CD4-positive, alpha-beta T cell treated with Interleukin-21 for 1 hour (primary cell): ENCODE data around the gene TEKT5.
"Not testable (repeated sequence)": the region's sequence is repeated elsewhere in the genome, so short reads cannot be mapped to it uniquely, and the experiment has no call there.

Experiments used
- DNase-seq: peaks from one replicate; pipeline ENCODE4 v3.0.0-alpha.2; 2020

TEKT5 gene

GRCh38 chr16:10657925-10658324, 36.8 kb downstream of the TEKT5 start:
- DNase-seq = no peak

GRCh38 chr16:10656618-10657017, 38.1 kb downstream of the TEKT5 start:
- DNase-seq = no peak

DNA sequence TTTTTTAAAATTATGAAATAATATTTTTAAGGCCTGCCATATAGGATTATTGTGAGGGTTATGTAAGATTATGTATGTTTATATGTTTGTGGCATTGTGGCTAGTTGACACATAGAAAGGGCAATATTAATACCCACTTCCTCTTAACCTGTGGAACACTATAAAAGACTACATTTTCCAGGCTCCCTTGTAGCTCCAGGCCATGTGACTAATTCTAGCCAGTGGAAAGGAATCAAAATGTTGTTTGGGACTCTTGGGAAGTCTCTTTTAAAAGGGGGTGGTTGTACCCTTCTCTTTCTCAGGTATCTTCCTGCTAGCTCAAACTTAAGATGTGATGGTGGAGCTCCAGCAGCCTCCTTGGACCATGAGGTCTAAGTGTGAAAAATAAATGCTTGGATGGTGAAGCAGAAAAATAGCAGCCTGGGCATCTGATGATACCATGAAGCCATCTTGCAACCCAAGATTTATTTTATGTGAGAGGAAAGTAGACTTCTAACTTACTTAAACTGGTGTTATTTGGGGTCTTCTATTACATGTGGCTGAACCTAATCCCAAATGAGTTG, 39.2 kb downstream of the TEKT5 start:
- no peak for DNase-seq

DNA sequence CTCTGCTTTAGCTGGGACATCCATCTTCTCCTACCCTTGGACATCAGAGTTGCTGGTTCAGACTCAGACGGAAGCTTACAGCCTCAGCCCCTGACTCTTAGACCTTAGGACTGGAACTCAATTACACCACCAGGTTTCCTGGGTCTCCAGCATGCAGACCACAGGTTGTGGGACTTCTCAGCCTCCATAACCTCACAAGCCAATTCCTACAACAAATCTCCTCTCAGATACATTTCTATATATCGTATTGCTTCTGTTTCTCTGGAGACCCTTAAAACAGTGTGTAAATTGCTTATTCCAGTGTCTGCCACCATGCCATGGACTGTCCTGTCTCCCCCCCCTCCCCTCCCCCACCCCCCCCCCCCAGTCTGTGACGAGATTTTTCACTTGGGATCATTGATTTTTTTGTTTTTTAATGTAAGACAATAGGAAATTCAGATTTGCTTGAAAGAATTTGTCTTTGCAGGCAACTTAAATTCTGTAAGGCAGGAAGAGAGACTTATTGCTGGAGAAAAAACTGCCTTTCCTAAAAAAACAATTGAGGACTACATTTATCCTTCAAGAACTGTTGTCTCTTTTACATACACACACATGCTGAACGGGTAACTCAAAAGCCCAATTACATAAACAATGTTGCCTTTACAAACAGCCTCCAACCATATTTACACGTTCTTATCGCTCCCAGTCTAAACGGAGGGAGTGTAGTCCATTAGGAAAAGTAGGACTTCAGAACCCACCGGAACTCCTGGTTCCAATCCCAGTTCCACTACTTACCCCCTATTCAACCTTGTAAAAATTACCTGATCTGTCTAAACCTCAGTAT, 39.9 kb downstream of the TEKT5 start:
- no peak for DNase-seq

DNA sequence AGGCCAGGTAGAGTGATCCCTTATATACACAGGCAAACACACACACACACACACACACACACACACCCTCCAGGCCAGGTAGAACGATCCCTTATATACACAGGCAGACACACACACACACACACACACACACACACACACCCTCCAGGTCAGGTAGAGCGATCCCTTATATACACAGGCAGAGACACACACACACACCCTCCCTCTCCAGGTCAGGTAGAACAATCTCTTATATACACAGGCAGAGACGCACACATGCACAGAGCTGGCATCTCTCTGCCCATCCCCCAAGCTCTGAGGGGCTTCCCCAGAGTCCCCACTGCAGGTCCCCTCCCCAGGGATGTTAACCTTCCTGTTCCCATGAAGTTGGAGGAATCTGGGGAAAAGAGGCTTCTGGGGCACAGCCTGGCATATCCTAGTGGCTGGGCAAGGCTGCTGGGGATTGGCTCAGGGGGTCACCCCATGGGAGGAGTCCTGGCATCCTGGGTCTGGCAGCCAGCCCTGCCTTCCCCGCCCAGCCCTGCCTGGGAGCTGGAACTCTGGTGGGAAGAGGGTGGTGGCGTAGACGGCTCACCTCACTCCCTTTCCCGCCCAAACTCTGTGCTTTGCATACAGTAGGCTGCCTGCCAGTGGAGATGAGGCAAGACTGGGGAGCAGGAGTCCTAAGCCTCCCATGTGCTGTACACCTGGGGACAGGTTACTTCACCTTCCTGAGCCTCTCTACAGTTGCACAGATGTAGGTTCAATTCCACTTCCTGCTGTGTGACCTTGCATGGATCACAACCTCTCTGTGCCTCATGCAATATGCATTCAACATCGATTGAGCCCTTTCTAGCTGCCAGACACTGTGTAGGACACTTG, 41.8 kb downstream of the TEKT5 start:
- no peak for DNase-seq

- not testable (repeated sequence) for DNase-seq
Observed at GRCh38 chr16:10649098-10649497, 45.6 kb downstream of the TEKT5 start.

DNA sequence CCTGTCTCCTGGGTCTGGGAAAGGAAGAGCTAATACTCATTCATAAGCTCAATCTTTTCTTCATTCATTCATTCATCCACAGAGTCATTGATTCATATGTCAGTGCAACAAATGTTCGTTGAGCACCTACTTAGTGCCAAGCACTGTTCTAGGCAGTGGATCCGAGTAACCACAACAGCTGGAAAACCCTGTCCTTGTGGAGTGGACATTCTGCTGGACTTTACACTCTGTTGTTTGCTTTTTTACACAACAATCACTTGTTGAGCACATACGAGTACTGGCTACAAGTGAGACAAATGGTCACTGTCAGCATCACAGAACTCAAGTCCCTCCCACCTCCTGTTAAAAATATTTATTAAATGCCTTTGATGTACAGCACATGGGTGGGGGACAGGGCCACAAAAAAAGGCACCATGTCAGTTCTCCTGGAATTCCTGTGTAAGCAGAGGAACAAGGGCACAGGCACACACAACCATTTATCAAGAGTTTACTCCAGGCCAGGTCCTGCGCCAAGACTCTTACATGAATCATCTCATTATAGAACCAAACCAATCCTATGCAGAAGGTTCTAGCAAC, 46.9 kb downstream of the TEKT5 start:
- no peak for DNase-seq

GRCh38 chr16:10647264-10647720, 47.4 kb downstream of the TEKT5 start:
- no peak for DNase-seq

DNA sequence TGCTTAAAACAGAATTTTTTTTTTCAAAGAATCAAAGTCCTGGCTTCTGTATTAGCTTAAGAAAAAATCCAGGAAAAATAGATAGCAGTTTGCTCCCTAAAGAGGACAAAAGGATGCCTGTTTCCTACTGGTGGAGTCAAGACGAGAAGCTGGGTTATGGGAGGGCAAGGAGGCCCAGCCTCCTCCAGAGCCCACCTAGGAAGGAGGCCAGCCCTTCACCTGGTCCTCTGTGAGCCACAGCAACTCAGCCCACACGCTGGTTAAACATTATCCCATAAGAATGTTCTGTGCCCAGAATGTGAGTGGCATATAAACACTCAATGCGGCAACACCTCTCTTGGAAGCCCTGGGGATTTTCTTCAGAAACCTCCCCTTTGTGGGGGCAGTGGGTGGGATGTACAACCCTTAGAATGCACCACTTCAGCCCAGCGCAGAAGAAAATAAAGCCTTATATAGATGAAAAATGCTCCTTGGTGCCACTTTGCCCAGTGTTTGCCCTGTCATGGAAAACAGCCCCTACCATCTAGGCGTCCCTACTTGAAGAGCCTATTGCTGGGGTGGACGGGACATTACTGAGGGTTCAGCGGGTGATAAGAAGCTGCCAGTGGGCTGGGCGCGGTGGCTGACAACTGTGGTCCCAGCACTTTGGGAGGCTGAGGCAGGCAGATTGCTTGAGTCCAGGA, 48.0 kb downstream of the TEKT5 start:
- DNase-seq = no peak

DNA sequence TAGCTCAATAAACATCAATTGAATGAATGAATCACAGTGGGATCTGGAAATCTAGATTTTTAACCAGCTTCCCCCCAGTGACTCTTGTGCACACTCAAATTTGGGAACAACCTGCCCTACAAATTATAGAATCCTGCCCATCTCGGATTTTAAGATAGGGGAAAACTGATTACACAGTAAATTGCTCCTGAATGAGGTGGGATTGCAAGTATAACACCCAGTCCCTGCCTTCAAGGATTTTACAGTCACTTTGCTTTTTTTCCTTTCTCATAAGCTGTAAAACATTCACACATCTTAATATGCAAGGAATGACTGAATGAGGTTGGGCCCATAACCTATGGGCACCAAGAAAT, 48.5 kb downstream of the TEKT5 start:
- no peak for DNase-seq

GRCh38 chr16:10644092-10644491, 50.6 kb downstream of the TEKT5 start:
- no peak for DNase-seq

GRCh38 chr16:10642964-10643363, 51.8 kb downstream of the TEKT5 start:
- DNase-seq = no peak

GRCh38 chr16:10641953-10642949, 52.5 kb downstream of the TEKT5 start:
- no peak for DNase-seq

- no peak for DNase-seq
Observed at GRCh38 chr16:10641555-10641952, 53.2 kb downstream of the TEKT5 start.

DNA sequence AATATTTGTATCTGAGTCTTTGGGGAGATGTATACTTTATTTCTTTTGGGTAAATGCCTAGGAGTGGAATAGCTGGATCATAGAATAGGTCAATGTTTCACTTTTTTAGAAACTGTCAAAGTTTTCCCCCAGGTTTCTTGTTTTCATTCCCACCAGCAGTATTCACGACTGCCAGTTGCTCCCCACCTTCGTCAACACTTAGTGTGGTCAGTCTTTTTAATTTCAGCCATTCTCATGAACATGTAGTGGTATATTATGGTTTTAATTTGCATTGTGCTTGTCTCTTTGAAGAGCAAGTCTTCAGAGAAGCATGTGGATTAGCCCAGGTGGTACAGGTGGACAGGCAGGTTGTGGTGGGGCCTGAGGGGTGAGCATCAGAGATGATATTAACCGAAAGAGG, 53.8 kb downstream of the TEKT5 start:
- no peak for DNase-seq

- no peak for DNase-seq
Observed at GRCh38 chr16:10638101-10638500, 56.6 kb downstream of the TEKT5 start.

DNA sequence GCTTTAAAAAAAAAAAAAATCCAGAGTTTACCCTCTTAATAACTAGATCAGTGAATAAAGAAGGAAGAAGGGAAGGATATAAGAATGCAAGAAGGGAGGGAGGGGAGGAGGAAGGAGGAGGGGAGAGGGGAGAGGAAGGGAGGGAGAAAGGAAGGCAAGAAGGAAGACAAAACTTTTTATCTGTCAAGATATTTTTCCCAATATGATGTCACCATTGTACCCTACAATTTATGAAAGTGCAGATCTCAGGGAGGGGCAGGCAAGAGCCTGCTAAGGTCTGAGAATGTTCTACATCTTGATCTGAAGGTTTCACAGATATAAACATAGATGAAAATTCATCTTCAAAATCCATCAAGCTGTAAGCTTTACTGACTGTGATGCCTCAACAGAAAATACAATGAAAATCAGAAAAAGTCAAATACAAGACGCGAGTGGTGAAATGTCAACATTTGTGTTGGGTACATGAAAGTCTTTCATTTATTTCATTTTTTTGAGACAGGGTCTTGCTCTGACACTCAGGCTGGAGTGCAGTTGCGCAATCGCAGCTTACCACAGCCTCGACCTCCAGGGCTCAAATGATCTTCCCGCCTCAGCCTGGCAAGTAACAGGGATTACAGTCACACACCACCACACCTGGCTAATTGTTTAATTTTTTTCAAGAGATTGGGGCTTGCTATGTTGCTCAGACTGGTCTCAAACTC, 57.2 kb downstream of the TEKT5 start:
- DNase-seq = no peak

DNA sequence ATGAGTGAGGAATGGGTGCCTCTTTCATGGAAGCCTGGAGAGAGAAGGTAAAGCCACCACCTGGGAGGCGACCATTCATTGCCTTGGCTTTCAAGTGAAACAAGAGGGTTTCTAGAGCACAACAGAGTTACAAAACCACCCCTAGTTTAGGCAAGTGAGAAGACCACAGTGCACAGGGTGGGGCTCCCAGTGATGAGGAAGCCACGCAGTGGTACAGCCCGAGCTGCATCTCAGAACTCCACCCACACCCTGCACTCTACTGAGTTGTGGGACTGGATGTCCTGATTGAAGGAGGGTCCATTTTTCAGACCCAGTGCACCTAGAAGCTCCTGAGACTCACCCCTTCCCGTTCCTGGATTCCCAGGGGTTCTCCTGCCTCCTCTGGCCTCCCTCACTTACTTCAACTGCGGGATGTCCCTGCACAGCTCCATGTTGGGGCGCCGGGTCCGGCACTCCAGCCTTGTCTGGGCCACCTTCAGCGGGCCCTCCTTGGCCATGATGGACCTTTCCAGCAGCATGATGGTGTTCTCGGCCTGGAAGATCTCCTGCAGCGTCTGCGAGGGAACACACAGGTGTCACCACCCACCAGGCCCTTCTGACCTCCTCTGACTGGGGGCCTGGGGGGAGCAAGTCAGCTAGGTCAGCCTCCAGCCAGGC, 59.2 kb downstream of the TEKT5 start:
- no peak for DNase-seq

DNA sequence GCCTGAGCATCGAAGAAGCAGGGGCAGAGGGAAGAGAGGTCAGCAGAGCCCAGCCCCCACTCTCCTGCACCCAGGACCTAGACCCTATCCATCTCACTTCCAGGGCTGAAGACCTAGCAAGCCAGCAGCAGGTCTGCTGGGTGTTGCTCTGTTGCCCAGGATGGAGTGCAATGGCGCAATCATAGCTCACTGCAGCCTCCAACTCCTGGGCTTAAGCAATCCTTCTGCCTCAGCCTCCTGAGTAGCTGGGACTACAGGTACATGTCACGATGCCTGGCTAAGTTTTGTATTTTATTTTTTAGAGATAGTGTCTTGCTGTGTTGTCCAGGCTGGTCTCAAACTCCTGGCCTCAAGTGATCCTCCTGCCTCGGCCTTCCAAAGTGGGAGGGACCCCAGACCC, 61.3 kb downstream of the TEKT5 start:
- not testable (repeated sequence) for DNase-seq

GRCh38 chr16:10631886-10632285, 62.8 kb downstream of the TEKT5 start:
- no peak for DNase-seq
